ENCODE data around the gene ARHGAP10. TPM values are rescaled to one million over a fixed set of nuclear protein-coding genes. Genes with fewer than 3 reads are reported as not detected.

Gene ARHGAP10
- total RNA-seq, 1 donor from 2014 or later, result 30.5 TPM

GRCh38 chr4:147830987-147831386, 99.1 kb downstream of the ARHGAP10 start:
- peaks cover 62% of the 10 kb centered on the region for H3K4me1 Mint-ChIP-seq
- no peak for DNase-seq (ENCODE audit: low spot score in 2 of 2, unreplicated experiment in 2 of 2)
- H3K4me3 Mint-ChIP-seq, result no peak overlapping the region
- no peaks in the 10 kb centered on the region for H3K27me3 Mint-ChIP-seq (ENCODE audit: low read depth)
- no peaks in the 10 kb centered on the region for H3K36me3 Mint-ChIP-seq
- TF ChIP-seq, protein P1, sequence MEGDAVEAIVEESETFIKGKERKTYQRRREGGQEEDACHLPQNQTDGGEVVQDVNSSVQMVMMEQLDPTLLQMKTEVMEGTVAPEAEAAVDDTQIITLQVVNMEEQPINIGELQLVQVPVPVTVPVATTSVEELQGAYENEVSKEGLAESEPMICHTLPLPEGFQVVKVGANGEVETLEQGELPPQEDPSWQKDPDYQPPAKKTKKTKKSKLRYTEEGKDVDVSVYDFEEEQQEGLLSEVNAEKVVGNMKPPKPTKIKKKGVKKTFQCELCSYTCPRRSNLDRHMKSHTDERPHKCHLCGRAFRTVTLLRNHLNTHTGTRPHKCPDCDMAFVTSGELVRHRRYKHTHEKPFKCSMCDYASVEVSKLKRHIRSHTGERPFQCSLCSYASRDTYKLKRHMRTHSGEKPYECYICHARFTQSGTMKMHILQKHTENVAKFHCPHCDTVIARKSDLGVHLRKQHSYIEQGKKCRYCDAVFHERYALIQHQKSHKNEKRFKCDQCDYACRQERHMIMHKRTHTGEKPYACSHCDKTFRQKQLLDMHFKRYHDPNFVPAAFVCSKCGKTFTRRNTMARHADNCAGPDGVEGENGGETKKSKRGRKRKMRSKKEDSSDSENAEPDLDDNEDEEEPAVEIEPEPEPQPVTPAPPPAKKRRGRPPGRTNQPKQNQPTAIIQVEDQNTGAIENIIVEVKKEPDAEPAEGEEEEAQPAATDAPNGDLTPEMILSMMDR (IDR thresholded peaks at IDR 0.05; ENCODE audit: unreplicated experiment), result no peak
- H3K27ac Mint-ChIP-seq, result peak overlapping the region; percentile 92
- H3K9me3 Mint-ChIP-seq, result no peaks in the 10 kb centered on the region

DNA sequence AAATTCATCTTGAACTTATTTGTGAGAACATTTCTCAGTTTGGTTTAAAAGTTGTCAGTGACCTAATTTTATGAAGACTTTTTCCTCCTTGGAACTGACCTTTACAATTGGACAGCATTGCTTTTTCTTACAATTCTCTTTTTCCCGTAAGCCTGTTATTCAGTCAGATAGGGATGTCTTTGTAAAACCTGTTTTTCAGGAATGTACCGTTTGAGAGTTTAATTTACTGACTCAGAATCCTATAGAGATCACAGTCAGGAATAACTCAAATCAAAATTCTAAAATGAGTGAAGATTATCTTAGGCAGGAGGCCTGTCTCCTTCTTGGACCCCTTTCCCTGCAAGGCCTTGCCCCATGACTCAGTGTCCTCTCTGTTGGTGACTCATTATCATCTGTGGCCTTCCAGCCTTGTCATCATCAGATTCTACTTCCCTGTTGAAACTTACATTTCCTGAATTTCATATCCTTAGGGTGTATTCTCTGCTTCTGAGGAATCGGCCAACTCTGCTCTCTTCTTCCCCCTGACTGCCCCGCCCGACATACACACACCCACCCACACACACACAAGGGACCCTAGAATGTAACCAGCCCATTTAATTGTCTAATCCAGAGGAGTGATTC, 99.8 kb downstream of the ARHGAP10 start:
- Mint-ChIP-seq H3K27me3 (ENCODE audit: low read depth) (no peaks in the 10 kb centered on the region), H3K4me3 (no peak overlapping the region), H3K9me3 (no peaks in the 10 kb centered on the region), H3K36me3 (no peaks in the 10 kb centered on the region), H3K4me1 (peaks cover 67% of the 10 kb centered on the region), H3K27ac (peak overlapping the region; percentile 92)
- TF ChIP-seq, protein P1 (IDR thresholded peaks at IDR 0.05; ENCODE audit: unreplicated experiment), result no peak
- DNase-seq (ENCODE audit: low spot score in 2 of 2, unreplicated experiment in 2 of 2), result no peak

- Mint-ChIP-seq H3K36me3 (no peaks in the 10 kb centered on the region), H3K27me3 (ENCODE audit: low read depth) (no peaks in the 10 kb centered on the region), H3K4me1 (peaks cover 63% of the 10 kb centered on the region), H3K9me3 (no peaks in the 10 kb centered on the region), H3K27ac (peak overlapping the region; percentile 47), H3K4me3 (no peak overlapping the region)
- no peak for DNase-seq (ENCODE audit: low spot score in 2 of 2, unreplicated experiment in 2 of 2)
- TF ChIP-seq, protein P1 (IDR thresholded peaks at IDR 0.05; ENCODE audit: unreplicated experiment), result no peak
Measured at GRCh38 chr4:147833254-147833653, 101.4 kb downstream of the ARHGAP10 start.

DNA sequence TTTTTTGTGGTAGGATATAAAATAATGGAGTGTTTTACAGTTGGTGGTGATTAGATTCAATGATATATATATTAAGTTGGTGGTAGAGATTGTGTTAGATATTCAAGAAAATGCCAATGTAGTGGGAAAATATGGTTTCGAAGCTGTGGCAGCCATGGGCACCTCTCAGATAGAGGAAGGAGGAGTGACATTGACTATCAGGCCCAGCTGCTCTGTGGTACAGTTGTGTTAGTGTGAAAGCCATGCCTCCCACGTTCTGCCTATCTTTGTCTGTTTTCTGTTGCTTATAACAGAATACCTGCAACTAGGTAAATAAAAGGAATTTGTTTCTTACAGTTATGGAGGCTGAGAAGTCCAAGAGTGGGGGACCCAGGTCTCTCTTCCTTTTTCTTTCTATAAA, 101.9 kb downstream of the ARHGAP10 start:
- peaks cover 59% of the 10 kb centered on the region for H3K4me1 Mint-ChIP-seq

DNA sequence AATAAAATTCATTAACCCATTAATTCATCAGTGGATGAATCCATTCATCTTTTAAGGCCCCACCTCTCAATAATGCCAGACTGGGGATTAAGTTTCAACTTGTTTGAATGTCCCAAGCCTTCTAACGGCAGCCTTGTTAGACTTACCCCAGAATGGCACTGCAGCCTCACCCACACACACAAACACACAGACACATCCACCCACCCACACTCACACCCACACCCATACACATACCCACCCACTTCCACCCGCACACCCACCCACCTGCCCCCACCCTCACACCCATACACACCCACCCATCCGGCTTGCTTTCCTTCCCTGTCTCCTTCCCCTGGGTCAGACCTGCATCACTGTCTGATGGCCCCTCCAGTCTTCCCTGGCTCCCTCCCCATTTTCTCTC, 102.6 kb downstream of the ARHGAP10 start:
- no peaks in the 10 kb centered on the region for H3K27me3 Mint-ChIP-seq (ENCODE audit: low read depth)
- H3K4me1 Mint-ChIP-seq, result peaks cover 61% of the 10 kb centered on the region
- DNase-seq (ENCODE audit: low spot score in 2 of 2, unreplicated experiment in 2 of 2), result no peak
- no peak overlapping the region for H3K4me3 Mint-ChIP-seq
- TF ChIP-seq, protein P1 (IDR thresholded peaks at IDR 0.05; ENCODE audit: unreplicated experiment), result no peak
- H3K27ac Mint-ChIP-seq, result no peak overlapping the region
- H3K9me3 Mint-ChIP-seq, result no peaks in the 10 kb centered on the region
- H3K36me3 Mint-ChIP-seq, result no peaks in the 10 kb centered on the region

More for the DNA sequence above, 101.9 kb downstream of the ARHGAP10 start:
- H3K27ac Mint-ChIP-seq, result peak overlapping the region; percentile 47
- no peak for DNase-seq (ENCODE audit: low spot score in 2 of 2, unreplicated experiment in 2 of 2)
- no peaks in the 10 kb centered on the region for H3K27me3 Mint-ChIP-seq (ENCODE audit: low read depth)
- no peaks in the 10 kb centered on the region for H3K36me3 Mint-ChIP-seq
- no peak overlapping the region for H3K4me3 Mint-ChIP-seq
- no peaks in the 10 kb centered on the region for H3K9me3 Mint-ChIP-seq
- TF ChIP-seq, protein P1 (IDR thresholded peaks at IDR 0.05; ENCODE audit: unreplicated experiment), result no peak
